Activated CD8-positive, alpha-beta T cell treated with anti-CD3 and anti-CD28 coated beads, Interleukin-2, amount 10 ng/mL, durations not matched to agents 7 days and 5 days (primary cell): Measurements from ENCODE around the gene TBC1D10B. TPM values are rescaled to one million over a fixed set of nuclear protein-coding genes. Genes with fewer than 3 reads are reported as not detected.

ENCODE experiments used
- ATAC-seq: fragments of 150-1000 bp; cut with Tn5 transposase; one replicate; pipeline ENCODE4 v1.10.0; 2021; ENCODE audit warnings: moderate library complexity
- CTCF ChIA-PET: fragments of 350-600 bp; sonication (Branson Sonifier 250); formaldehyde crosslinking; loops from one replicate; lab custom pipeline; 2021; ENCODE audit warnings: antibody characterized with exemption; lab: Charles Lee
- POLR2A ChIA-PET: fragments of 350-600 bp; sonication (Branson Sonifier 250); formaldehyde crosslinking; loops from one replicate; lab custom pipeline; 2021; ENCODE audit warnings: antibody characterized with exemption; lab: Charles Lee
- DNase-seq: peaks from one replicate; pipeline ENCODE4 v3.0.0-alpha.2; 2020
- H3K27ac Mint-ChIP-seq: one replicate; pipeline ENCODE4 v1.8.0; 2021; ENCODE audit warnings: mild to moderate bottlenecking, mixed read lengths
- H3K27me3 Mint-ChIP-seq: one replicate; pipeline ENCODE4 v1.8.0; 2021; ENCODE audit warnings: low read depth, mixed read lengths
- H3K36me3 Mint-ChIP-seq: one replicate; pipeline ENCODE4 v1.8.0; 2021; ENCODE audit warnings: low read depth, mixed read lengths
- H3K4me1 Mint-ChIP-seq: one replicate; pipeline ENCODE4 v1.8.0; 2021; ENCODE audit warnings: low read depth, mixed read lengths
- H3K4me3 Mint-ChIP-seq: one replicate; pipeline ENCODE4 v1.8.0; 2021; ENCODE audit warnings: mild to moderate bottlenecking, mixed read lengths
- H3K9me3 Mint-ChIP-seq: one replicate; pipeline ENCODE4 v1.8.0; 2022; ENCODE audit warnings: mixed read lengths; ENCODE audit not compliant: insufficient read depth
- total RNA-seq, 2 experiments: library from RNA; stranded (reverse); gene quantifications; one replicate each; pipeline ENCODE4 v1.2.3, GENCODE V29; 2021

Gene TBC1D10B
- total RNA-seq, 2 experiments from 2014 or later = 75.4 to 75.7 TPM

DNA sequence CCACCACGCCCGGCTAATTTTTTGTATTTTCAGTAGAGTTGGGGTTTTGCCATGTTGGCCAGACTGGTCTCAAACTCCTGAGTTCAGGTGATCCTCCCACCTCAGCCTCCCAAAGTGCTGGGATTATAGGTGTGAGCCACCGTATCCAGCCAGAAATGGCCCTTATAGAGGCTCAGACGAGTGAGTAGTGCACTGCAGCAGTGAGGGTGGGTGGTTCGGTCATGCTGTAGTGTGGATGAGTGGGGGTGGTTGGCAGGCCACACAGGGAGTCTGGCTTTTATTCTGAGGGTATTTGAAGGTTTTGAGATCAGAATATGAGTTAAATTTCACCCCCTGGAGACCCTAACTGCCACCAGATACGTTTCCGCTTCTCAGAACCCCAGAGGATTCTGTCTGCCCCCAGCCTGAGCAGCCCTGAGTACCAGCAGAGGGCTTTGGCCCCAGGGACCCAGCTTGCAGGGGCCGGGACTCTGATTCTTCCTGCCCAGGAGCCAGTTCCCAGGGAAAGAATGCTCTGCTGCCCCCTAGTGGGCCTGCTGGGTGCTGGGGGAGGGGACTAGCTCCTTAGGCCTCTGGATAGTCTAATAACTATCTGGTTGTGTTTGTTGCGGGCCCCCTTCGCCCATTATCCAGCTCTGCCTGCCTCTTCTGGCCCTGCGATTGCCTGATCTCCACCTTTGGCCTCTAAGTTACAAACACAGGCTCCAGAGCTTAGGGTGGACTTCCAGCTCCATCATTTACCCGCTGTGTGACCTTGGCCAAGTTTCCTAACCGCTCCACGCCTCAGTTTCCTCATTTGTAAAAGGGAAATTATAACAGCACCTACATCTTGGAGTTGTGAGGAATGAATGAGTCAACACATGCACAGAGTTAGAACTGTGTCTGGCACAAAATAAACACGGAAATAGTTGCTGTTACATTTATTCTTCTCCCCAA, 39.1 kb upstream of the TBC1D10B start:
- Mint-ChIP-seq H3K27ac (peak overlapping the region; percentile 30), H3K36me3 (peaks cover 13% of the 10 kb centered on the region), H3K4me3 (no peak overlapping the region), H3K4me1 (peaks cover 36% of the 10 kb centered on the region), H3K9me3 (no peaks in the 10 kb centered on the region), H3K27me3 (no peaks in the 10 kb centered on the region)
- ChIA-PET POLR2A (interaction anchor here (0.6 to 1.5 kb wide), 6 partner anchors 9 to 330 kb away, joined by 3 to 10 read pairs (median 3); partner anchors contain the start of gene SEPTIN1), CTCF (interaction anchor here (0.6 to 4.6 kb wide), 33 partner anchors 8 to 333 kb away, joined by 3 to 79 read pairs (median 4); partner anchors contain the start of genes CD2BP2, DCTPP1, PPP4C and SEPTIN1)
- DNase-seq = peak; percentile 94
- peak; percentile 64 for ATAC-seq

- Mint-ChIP-seq H3K9me3 (no peaks in the 10 kb centered on the region), H3K4me1 (peaks cover 36% of the 10 kb centered on the region), H3K4me3 (peak overlapping the region; percentile 83), H3K27me3 (peaks cover 9% of the 10 kb centered on the region), H3K36me3 (peaks cover 7% of the 10 kb centered on the region), H3K27ac (peak overlapping the region; percentile 67)
- POLR2A ChIA-PET = interaction anchor here (0.6 to 2.2 kb wide), 11 partner anchors 8 to 349 kb away, joined by 3 to 17 read pairs (median 5); partner anchors contain the start of gene SEPTIN1
- DNase-seq (no peak), ATAC-seq (no peak)
- CTCF ChIA-PET = interaction anchor here (0.7 to 4.6 kb wide), 19 partner anchors 10 to 316 kb away, joined by 3 to 79 read pairs (median 6); partner anchors contain the start of genes SEPTIN1, TBC1D10B, TBX6 and ZNF48
These were observed 37.7 kb upstream of the TBC1D10B start for GRCh38 chr16:30407804-30408534.

GRCh38 chr16:30407102-30407803, 37.0 kb upstream of the TBC1D10B start, which contains the start of gene ZNF771:
Gene ZNF771, plus strand, starts transcription at chr16:30407606. Its CDS starts 448 bp downstream, at chr16:30408054.
- Mint-ChIP-seq H3K36me3 (peaks cover 4% of the 10 kb centered on the region), H3K4me3 (peak within 1 kb of the TSS; percentile 83), H3K27me3 (peaks cover 11% of the 10 kb centered on the region), H3K4me1 (peaks cover 29% of the 10 kb centered on the region), H3K9me3 (no peaks in the 10 kb centered on the region), H3K27ac (peak within 1 kb of the TSS; percentile 91)
- peak; percentile 91 for ATAC-seq
- ChIA-PET CTCF (interaction anchor here (0.9 to 4.6 kb wide), 14 partner anchors 11 to 315 kb away, joined by 3 to 79 read pairs (median 6); partner anchors contain the start of genes DCTPP1, SEPTIN1, TBC1D10B and TBX6), POLR2A (interaction anchor here (0.6 to 2.2 kb wide), 12 partner anchors 9 to 348 kb away, joined by 3 to 17 read pairs (median 5); partner anchors contain the start of gene SEPTIN1)
- peak; percentile 93 for DNase-seq

GRCh38 chr16:30406795-30407101, 36.5 kb upstream of the TBC1D10B start:
- H3K4me1 Mint-ChIP-seq = peaks cover 25% of the 10 kb centered on the region
- no peak for DNase-seq
- peak overlapping the region; percentile 91 for H3K27ac Mint-ChIP-seq
- peak overlapping the region; percentile 83 for H3K4me3 Mint-ChIP-seq
- ATAC-seq = peak; percentile 35
- ChIA-PET CTCF (interaction anchor here (1.0 to 4.6 kb wide), 13 partner anchors 11 to 315 kb away, joined by 3 to 79 read pairs (median 6); partner anchors contain the start of genes DCTPP1, SEPTIN1, TBC1D10B and TBX6), POLR2A (interaction anchor here (0.9 to 2.2 kb wide), 9 partner anchors 8 to 129 kb away, joined by 3 to 17 read pairs (median 5); partner anchors contain the start of gene SEPTIN1)
- no peaks in the 10 kb centered on the region for H3K9me3 Mint-ChIP-seq
- H3K36me3 Mint-ChIP-seq = no peaks in the 10 kb centered on the region
- H3K27me3 Mint-ChIP-seq = peaks cover 12% of the 10 kb centered on the region

- Mint-ChIP-seq H3K4me1 (peaks cover 47% of the 10 kb centered on the region), H3K27me3 (peaks cover 15% of the 10 kb centered on the region), H3K9me3 (no peaks in the 10 kb centered on the region), H3K4me3 (peak overlapping the region; percentile 3), H3K27ac (no peak overlapping the region), H3K36me3 (peaks cover 25% of the 10 kb centered on the region)
- no peak for DNase-seq
- ChIA-PET POLR2A (no interaction called here), CTCF (interaction anchor here (0.9 kb wide), 1 partner anchor 28 kb away, joined by 3 read pairs; the partner anchor contains the start of gene DCTPP1)
- ATAC-seq = no peak
These were observed 31.6 kb upstream of the TBC1D10B start for GRCh38 chr16:30401768-30402425.

DNA sequence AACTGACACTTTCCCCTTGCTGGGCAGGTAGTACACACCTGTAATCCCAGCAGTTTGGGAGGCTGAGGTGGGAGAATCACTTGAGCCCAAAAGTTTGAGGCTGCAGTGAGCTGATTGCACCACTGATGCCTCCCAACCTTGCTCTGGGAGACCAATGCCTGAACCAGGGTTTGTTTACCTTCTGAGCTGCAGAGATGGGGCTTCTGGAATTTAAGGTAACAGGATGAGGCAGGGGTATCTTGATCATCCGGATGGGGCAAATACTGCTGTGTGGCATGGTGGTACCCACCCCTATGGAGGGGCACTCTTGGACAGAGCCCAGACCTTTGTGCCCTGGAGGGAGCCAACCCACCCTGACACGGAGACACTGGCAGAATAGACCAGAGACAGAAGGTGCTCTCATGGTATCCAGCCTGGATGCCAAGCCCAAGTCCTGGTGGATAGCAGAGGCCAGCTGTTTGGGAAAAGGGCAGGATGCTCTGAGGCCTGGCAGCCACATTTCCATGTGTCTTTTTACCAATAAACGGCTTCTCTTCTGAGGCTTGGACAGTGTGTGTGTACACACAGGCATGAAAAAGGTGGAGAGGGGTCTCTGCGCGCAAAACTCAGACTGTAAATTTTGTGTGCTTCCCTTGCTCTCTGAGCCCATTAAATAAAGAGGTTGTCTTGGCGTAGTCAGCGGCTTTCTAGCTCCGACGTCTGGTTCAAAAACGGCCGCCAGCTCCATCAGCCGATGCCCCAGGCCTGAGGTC, 29.3 kb upstream of the TBC1D10B start:
- Mint-ChIP-seq H3K9me3 (no peaks in the 10 kb centered on the region), H3K36me3 (peaks cover 31% of the 10 kb centered on the region), H3K4me1 (peaks cover 56% of the 10 kb centered on the region), H3K27me3 (peaks cover 15% of the 10 kb centered on the region), H3K4me3 (peak overlapping the region; percentile 85), H3K27ac (peak overlapping the region; percentile 82)
- DNase-seq = no peak
- no peak for ATAC-seq
- POLR2A ChIA-PET = interaction anchor here (0.6 to 2.2 kb wide), 4 partner anchors 8 to 46 kb away, joined by 3 to 9 read pairs (median 6); partner anchors contain the start of genes SEPTIN1 and ZNF771
- CTCF ChIA-PET = interaction anchor here (0.7 to 8.9 kb wide), 4 partner anchors 9 to 216 kb away, joined by 3 to 79 read pairs (median 4); partner anchors contain the start of genes SEPTIN1 and ZNF771

DNA sequence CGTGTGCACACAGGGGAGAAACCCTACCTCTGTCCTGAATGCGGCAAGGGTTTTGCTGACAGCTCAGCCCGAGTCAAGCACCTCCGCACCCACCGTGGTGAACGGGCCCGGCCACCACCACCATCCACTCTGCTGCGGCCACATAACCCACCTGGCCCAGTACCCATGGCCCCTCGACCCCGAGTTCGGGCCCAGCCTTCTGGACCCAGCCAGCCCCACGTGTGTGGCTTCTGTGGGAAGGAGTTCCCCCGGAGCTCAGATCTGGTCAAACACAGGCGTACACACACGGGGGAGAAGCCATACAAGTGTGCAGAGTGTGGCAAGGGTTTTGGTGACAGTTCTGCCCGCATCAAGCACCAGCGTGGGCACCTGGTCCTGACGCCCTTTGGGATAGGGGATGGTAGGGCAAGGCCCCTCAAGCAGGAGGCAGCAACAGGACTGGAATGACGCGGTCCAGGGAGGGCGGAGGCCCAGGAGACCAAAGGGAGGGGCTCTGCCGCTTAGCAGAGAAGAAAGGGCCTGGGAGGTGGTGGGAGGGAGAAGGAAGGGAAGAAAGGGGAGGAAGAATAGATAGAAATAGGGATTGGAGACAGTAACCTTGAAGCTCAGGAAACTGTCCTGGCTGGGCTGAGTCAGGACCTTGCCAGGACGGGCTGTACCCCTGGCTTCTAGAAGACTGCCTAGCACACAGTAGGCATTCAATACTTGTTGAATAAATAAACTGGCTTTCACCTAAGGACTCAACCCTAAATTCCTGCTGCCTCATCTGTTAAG, 28.6 kb upstream of the TBC1D10B start:
- H3K9me3 Mint-ChIP-seq = no peaks in the 10 kb centered on the region
- H3K36me3 Mint-ChIP-seq = peaks cover 31% of the 10 kb centered on the region
- POLR2A ChIA-PET = interaction anchor here (1.8 to 2.2 kb wide), 2 partner anchors 9 to 16 kb away, joined by 8 to 9 read pairs; partner anchors contain the start of genes SEPTIN1 and ZNF771
- H3K27me3 Mint-ChIP-seq = peaks cover 11% of the 10 kb centered on the region
- no peak overlapping the region for H3K27ac Mint-ChIP-seq
- H3K4me3 Mint-ChIP-seq = peak overlapping the region; percentile 85
- CTCF ChIA-PET = interaction anchor here (1.0 to 8.9 kb wide), 3 partner anchors 9 to 28 kb away, joined by 3 to 79 read pairs (median 3); partner anchors contain the start of genes SEPTIN1, TBC1D10B and ZNF771
- DNase-seq = no peak
- peaks cover 62% of the 10 kb centered on the region for H3K4me1 Mint-ChIP-seq
- ATAC-seq = no peak

DNA sequence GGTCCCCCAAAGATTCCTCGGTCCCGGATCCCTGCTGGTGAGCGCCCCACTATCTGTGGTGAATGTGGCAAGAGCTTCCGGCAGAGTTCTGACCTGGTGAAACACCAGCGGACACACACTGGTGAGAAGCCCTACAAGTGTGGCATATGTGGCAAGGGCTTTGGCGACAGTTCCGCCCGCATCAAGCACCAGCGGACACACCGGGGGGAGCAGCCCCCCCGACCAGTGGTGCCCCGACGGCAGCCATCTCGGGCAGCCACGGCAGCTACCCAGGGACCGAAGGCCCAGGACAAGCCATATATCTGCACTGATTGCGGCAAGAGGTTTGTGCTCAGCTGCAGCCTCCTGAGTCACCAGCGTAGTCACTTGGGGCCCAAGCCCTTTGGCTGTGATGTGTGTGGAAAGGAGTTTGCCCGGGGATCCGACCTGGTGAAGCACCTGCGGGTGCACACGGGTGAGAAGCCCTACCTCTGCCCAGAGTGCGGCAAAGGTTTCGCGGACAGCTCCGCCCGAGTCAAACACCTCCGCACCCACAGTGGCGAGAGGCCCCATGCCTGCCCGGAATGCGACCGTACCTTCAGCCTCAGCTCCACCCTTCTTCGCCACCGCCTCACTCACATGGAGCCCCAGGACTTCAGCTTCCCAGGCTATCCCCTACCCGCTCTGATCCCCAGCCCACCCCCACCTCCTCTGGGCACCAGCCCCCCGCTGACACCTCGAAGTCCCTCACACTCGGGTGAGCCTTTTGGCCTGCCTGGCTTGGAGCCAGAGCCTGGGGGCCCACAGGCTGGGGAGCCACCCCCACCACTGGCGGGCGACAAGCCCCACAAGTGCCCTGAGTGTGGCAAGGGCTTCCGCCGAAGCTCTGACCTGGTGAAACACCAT, 27.7 kb upstream of the TBC1D10B start:
- Mint-ChIP-seq H3K4me1 (peaks cover 64% of the 10 kb centered on the region), H3K27ac (no peak overlapping the region), H3K9me3 (no peaks in the 10 kb centered on the region), H3K4me3 (no peak overlapping the region), H3K27me3 (peaks cover 6% of the 10 kb centered on the region), H3K36me3 (peaks cover 31% of the 10 kb centered on the region)
- CTCF ChIA-PET = interaction anchor here (1.0 to 8.9 kb wide), 2 partner anchors 10 to 27 kb away, joined by 3 to 79 read pairs; partner anchors contain the start of genes TBC1D10B and ZNF771
- no peak for DNase-seq
- POLR2A ChIA-PET = interaction anchor here (1.2 to 2.2 kb wide), 3 partner anchors 9 to 16 kb away, joined by 7 to 9 read pairs (median 8); partner anchors contain the start of genes SEPTIN1 and ZNF771
- no peak for ATAC-seq
